Activated T-helper 9 cell treated with anti-CD3 and anti-CD28 coated beads, Interleukin-2, amount 50 U/mL, for 16 hours (primary cell): ENCODE data around the gene MATCAP1.

ENCODE experiments used
- DNase-seq: peaks from one replicate; pipeline ENCODE4 v3.0.0-alpha.2; 2020; ENCODE audit warnings: low read depth

The MATCAP1 gene

GRCh38 chr16:67170949-67171649 lies 12.7 kb downstream of the MATCAP1 start:
- no peak for DNase-seq

- no peak for DNase-seq
Measured at GRCh38 chr16:67170168-67170948, 13.4 kb downstream of the MATCAP1 start, which contains the start of gene NOL3. Gene NOL3 (plus strand): TSS chr16:67170538.

- DNase-seq: no peak
Measured at GRCh38 chr16:67169642-67170167, 14.1 kb downstream of the MATCAP1 start.

GRCh38 chr16:67169011-67169451 lies 14.7 kb downstream of the MATCAP1 start:
- DNase-seq: no peak

GRCh38 chr16:67167588-67167987 lies 16.2 kb downstream of the MATCAP1 start:
- no peak for DNase-seq

GRCh38 chr16:67166598-67167168 lies 17.1 kb downstream of the MATCAP1 start:
- DNase-seq: no peak

GRCh38 chr16:67166110-67166547 lies 17.6 kb downstream of the MATCAP1 start:
- DNase-seq: no peak

- DNase-seq: no peak
Measured at GRCh38 chr16:67165121-67166078, 18.4 kb downstream of the MATCAP1 start.

- no peak for DNase-seq
Measured at GRCh38 chr16:67164599-67165061, 19.1 kb downstream of the MATCAP1 start, which contains the start of gene HSF4. Gene HSF4 (plus strand): TSS chr16:67164745. CDS start chr16:67164812, 67 bp downstream.

GRCh38 chr16:67163999-67164558 lies 19.7 kb downstream of the MATCAP1 start:
- no peak for DNase-seq

GRCh38 chr16:67163164-67163998 lies 20.4 kb downstream of the MATCAP1 start:
- no peak for DNase-seq

- DNase-seq: no peak
Measured at GRCh38 chr16:67162506-67163163, 21.1 kb downstream of the MATCAP1 start.

GRCh38 chr16:67161595-67162058 lies 22.1 kb downstream of the MATCAP1 start:
- no peak for DNase-seq

- peak; percentile 76 for DNase-seq
Measured at GRCh38 chr16:67158637-67159600, 24.8 kb downstream of the MATCAP1 start.

GRCh38 chr16:67157892-67158635 lies 25.7 kb downstream of the MATCAP1 start:
- DNase-seq: no peak

- no peak for DNase-seq
Measured at GRCh38 chr16:67157106-67157748, 26.5 kb downstream of the MATCAP1 start.
